Esophagus muscularis mucosa (tissue), 4 donors: ENCODE results near the gene LMO2. TPM values are rescaled to one million over a fixed set of nuclear protein-coding genes. Genes with fewer than 3 reads are reported as not detected.

Experiments
- DNase-seq: peaks from one replicate; pipeline ENCODE4 v3.0.0-alpha.2; 2017; ENCODE audit errors: extremely low spot score
- H3K27ac ChIP-seq, 4 donors: fragments of 200-600 bp; sonication (generic); replicated peaks in 1 of 4; 1 replicate in 3 of 4; 2 replicates in 1 of 4; pipeline ENCODE4 v1.5.1; 2016 to 2019; ENCODE audit warnings: mild to moderate bottlenecking in 1 of 4
- H3K27me3 ChIP-seq, 4 donors: fragments of 200-600 bp; sonication (generic); one replicate each; pipeline versions ENCODE4 v1.5.1 to v1.6.0; 2016 to 2019
- H3K36me3 ChIP-seq, 4 donors: fragments of 200-600 bp; sonication (generic); one replicate each; pipeline ENCODE4 v1.5.1; 2016 to 2019
- H3K4me1 ChIP-seq, 4 donors: fragments of 200-600 bp; sonication (generic); one replicate each; pipeline ENCODE4 v1.5.1; 2016 to 2019
- H3K4me3 ChIP-seq, 4 donors: fragments of 200-600 bp; sonication (generic); 1 replicate in 2 of 4; 2 replicates in 2 of 4; pipeline ENCODE4 v1.5.1; 2016 to 2019; ENCODE audit warnings: mild to moderate bottlenecking in 4 of 4, moderate library complexity in 1 of 4
- H3K9me3 ChIP-seq, 4 donors: fragments of 200-600 bp; sonication (generic); 1 replicate in 3 of 4; 2 replicates in 1 of 4; pipeline ENCODE4 v1.5.1; 2016 to 2019
- EP300 ChIP-seq: sonication (generic); formaldehyde crosslinking; IDR thresholded peaks from one replicate; pipeline ENCODE4 v1.6.1; 2017; ENCODE audit warnings: antibody characterized with exemption
- POLR2A ChIP-seq: fragments of 450-650 bp; IDR thresholded peaks from one replicate; pipeline ENCODE4 v1.6.1; 2017; ENCODE audit warnings: antibody characterized with exemption, moderate library complexity, mild to moderate bottlenecking, low read depth
- POLR2AphosphoS5 ChIP-seq, 2 donors: sonication (generic); formaldehyde crosslinking; IDR thresholded peaks; one replicate each; pipeline ENCODE4 v1.6.1; 2017; ENCODE audit warnings: antibody characterized with exemption in 2 of 2
- WGBS: methylation state at CpG from one replicate; pipeline ENCODE4 v1.1.5; 2018; 5-methylcytosine and 5-hydroxymethylcytosine counted together
- intact Hi-C: fragments of 100-400 bp; cut with DNase I; formaldehyde crosslinking; loops from one replicate; pipeline ENCODE4 v1.15.1; 2023
- total RNA-seq, 4 donors: library from RNA; depleted of rRNA; stranded (reverse); fragments of >200 nt; gene quantifications; one replicate each; pipeline versions ENCODE4 v1.1.0 to v1.2.1, GENCODE V29; 2016
- TF ChIP-seq, protein P1 (sequence below), 3 experiments: fragments of 200-600 bp in 2 of 3; fragments of 450-650 bp in 1 of 3; sonication (generic) in 2 of 3; IDR thresholded peaks; one replicate each; pipeline ENCODE4 v1.5.1; 2017 to 2019; ENCODE audit warnings: antibody characterized with exemption in 3 of 3, mild to moderate bottlenecking in 2 of 3, moderate library complexity in 1 of 3

LMO2 gene
- total RNA-seq, 4 donors from 2014 or later: 13.3 to 20.2 (median 15.5) TPM

DNA sequence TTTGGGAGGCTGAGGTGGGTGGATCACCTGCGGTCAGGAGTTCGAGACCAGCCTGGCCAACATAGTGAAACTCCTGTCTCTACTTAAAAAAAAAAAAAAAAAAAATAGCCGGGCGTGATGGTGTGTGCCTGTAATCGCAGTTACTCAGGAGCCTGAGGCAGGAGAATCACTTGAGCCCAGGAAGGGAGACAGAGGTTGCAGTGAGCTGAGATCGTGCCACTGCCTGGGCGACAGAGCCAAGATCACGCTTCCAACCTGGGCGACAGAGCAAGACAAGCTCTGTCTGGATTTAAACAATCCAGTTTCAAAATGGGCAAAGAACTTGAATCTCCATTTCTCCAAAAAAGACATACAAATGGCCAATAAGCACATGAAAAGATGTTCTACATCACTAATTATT lies 12.5 kb downstream of the LMO2 start:
- no peak for TF ChIP-seq POLR2A
- TF ChIP-seq, protein P1, sequence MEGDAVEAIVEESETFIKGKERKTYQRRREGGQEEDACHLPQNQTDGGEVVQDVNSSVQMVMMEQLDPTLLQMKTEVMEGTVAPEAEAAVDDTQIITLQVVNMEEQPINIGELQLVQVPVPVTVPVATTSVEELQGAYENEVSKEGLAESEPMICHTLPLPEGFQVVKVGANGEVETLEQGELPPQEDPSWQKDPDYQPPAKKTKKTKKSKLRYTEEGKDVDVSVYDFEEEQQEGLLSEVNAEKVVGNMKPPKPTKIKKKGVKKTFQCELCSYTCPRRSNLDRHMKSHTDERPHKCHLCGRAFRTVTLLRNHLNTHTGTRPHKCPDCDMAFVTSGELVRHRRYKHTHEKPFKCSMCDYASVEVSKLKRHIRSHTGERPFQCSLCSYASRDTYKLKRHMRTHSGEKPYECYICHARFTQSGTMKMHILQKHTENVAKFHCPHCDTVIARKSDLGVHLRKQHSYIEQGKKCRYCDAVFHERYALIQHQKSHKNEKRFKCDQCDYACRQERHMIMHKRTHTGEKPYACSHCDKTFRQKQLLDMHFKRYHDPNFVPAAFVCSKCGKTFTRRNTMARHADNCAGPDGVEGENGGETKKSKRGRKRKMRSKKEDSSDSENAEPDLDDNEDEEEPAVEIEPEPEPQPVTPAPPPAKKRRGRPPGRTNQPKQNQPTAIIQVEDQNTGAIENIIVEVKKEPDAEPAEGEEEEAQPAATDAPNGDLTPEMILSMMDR (IDR thresholded peaks at IDR 0.05): no peak
- TF ChIP-seq POLR2AphosphoS5 (IDR thresholded peaks at IDR 0.05): no peak
- no peak for TF ChIP-seq EP300
- intact Hi-C loops: no loop called here
- WGBS: 90% methylated on average over 9 of the region's 9 CpGs

DNA sequence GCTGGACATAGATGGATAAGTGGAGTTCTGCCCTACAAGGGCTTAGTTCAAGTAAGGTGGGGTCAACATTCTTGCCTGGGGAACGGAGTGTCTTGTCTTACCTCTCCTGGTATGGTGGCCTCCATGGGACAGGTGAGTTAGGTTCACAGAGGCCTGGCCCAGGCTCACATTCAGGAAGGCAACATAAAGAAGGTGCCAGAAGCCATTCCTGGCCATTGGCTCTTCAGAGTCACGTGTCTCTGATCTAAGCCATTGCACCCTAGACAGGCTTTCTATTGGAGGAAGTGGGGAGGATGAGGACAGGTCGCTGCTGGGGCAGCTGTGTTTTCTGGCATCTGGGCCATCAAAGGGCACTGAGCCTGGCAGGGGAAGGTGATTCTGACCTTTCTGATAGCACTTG lies 14.8 kb downstream of the LMO2 start:
- WGBS: 86% methylated on average over 3 of the region's 3 CpGs

More for the DNA sequence above, 12.5 kb downstream of the LMO2 start:
- H3K4me1 ChIP-seq: peaks cover 0 to 4% (median 0%) of the 10 kb centered on the region in 4 donors
- peaks cover 0 to 18% (median 0%) of the 10 kb centered on the region in 4 donors for H3K27me3 ChIP-seq
- H3K4me3 ChIP-seq: no peak overlapping the region
- H3K27ac ChIP-seq: no peak overlapping the region
- no peaks in the 10 kb centered on the region for H3K9me3 ChIP-seq
- DNase-seq: no peak
- H3K36me3 ChIP-seq: no peaks in the 10 kb centered on the region

DNA sequence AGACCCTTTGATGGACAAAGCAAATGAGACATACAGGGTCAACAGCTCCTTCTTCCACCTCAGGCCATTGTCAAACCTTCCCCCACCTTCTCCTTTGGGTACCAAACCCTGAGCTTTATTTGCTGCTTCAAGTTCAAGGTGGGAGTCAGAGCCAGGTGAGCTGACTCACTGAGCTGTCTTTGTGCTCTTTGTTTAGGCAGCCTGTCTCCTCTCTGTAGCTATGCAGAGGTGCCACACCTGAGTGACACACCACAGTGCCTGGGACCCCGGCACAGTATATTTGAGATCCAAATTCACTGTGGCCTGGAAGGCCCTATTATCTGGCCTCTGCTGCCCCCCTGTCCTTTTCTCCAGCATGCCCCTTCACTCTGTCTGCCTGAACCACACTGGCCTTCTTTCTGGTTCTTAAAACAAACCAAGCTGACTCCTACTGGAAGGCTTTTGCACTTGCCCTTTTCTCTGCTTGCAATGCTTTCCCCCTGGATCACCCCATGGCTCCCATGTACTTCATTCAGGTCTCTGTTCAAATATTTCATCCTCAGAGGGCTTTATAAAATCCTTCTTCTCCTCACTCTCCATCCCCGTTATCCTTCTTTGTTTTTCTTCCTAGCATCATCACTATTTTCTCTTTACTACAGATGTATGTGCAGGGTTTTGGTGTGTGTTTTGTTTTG lies 16.1 kb downstream of the LMO2 start:
- Histone ChIP-seq H3K4me3 (no peak overlapping the region), H3K9me3 (no peaks in the 10 kb centered on the region), H3K27ac (no peak overlapping the region), H3K36me3 (no peaks in the 10 kb centered on the region), H3K4me1 (peaks cover 1 to 15% (median 8%) of the 10 kb centered on the region in 4 donors), H3K27me3 (peaks cover 0 to 39% (median 3%) of the 10 kb centered on the region in 4 donors)
- DNase-seq: no peak
- WGBS: 92% methylated on average over 2 of the region's 2 CpGs
- TF ChIP-seq EP300 (no peak), POLR2A (no peak), POLR2AphosphoS5 (IDR thresholded peaks at IDR 0.05) (no peak)
- TF ChIP-seq, protein P1 (IDR thresholded peaks at IDR 0.05): no peak
- intact Hi-C loops: no loop called here

More for the DNA sequence above, 14.8 kb downstream of the LMO2 start:
- Histone ChIP-seq H3K4me3 (no peak overlapping the region), H3K27me3 (peaks cover 0 to 26% (median 0%) of the 10 kb centered on the region in 4 donors), H3K4me1 (peaks cover 0 to 4% (median 1%) of the 10 kb centered on the region in 4 donors), H3K27ac (no peak overlapping the region), H3K36me3 (no peaks in the 10 kb centered on the region), H3K9me3 (no peaks in the 10 kb centered on the region)
- no peak for DNase-seq
- TF ChIP-seq POLR2AphosphoS5 (IDR thresholded peaks at IDR 0.05): no peak
- no peak for TF ChIP-seq EP300
- TF ChIP-seq, protein P1 (IDR thresholded peaks at IDR 0.05): no peak
- TF ChIP-seq POLR2A: no peak
- intact Hi-C loops: no loop called here

DNA sequence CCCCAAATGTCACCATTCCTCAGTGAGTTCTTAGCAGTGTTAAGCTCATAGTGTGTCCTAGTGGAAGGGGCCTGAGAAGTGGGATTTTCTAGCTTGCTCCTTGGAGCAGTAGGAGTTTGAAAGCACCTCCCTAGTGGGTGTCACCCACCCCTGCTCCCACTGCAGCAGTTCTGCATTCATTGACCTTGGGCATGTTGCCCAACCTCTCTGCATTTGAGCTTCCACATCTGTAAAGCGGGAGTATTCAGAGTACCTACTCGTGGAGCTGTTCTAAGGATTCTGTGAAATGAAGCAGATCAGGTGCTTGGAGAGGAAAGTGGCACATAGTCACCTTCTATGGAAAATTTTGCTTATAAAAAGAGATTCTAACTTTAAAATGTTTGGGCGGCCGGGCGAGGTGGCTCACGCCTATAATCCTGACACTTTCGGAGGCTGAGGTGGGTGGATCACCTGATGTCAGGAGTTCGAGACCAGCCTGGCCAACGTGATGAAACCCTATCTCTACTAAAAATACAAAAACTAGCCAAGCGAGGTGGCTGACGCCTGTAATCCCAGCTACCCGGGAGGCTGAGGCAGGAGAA lies 16.9 kb downstream of the LMO2 start:
- TF ChIP-seq POLR2AphosphoS5 (IDR thresholded peaks at IDR 0.05) (no peak), POLR2A (no peak), EP300 (no peak)
- TF ChIP-seq, protein P1 (IDR thresholded peaks at IDR 0.05): no peak
- H3K4me3 ChIP-seq: no peak overlapping the region
- no peak overlapping the region for H3K27ac ChIP-seq
- H3K27me3 ChIP-seq: peaks cover 0 to 47% (median 6%) of the 10 kb centered on the region in 4 donors
- H3K9me3 ChIP-seq: no peaks in the 10 kb centered on the region
- no peak for DNase-seq
- H3K4me1 ChIP-seq: peaks cover 9 to 17% (median 14%) of the 10 kb centered on the region in 4 donors
- 84% methylated on average over 12 of the region's 12 CpGs for WGBS
- intact Hi-C loops: loop anchor here (5.0 kb wide), 1 partner anchor 62 kb away; no protein-coding TSS in a partner anchor
- no peaks in the 10 kb centered on the region for H3K36me3 ChIP-seq
